ENCODE results near the gene PDZD7. TPM values are rescaled to one million over a fixed set of nuclear protein-coding genes. Genes with fewer than 3 reads are reported as not detected.
A peak's percentile ranks its signal among the peaks of the same experiment; 100 is the strongest.

The PDZD7 gene
- total RNA-seq, 1 experiment from 2014 or later, result 1.8 TPM

DNA sequence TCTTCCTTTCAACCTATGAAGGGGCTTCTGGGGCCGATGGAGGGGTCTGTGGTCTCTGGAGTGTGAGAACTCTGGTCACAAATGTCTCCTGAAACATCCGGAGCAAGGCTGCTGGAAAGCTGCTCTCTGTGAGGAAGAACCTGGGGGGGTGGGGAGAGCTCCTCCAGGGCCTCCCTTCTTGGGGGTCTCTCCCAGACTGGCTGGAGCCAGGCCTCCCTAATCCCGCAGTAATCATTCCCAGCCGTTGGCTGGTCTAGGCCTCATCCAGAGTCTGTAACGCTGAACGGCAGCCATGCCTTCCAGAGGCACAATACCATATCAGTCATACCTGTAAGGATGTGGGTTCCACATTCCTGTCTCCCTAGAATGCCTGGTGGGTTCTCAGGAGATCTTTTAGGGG lies 35.7 kb downstream of the PDZD7 start:
- POLR2A ChIA-PET, result no interaction called here
- BruUV-seq (replicated peaks), result no TSS peak
- no peak for DNase-seq (ENCODE audit: low read depth, low spot score)

GRCh38 chr10:100993986-100994708 lies 36.8 kb downstream of the PDZD7 start:
- in situ Hi-C loops (cut with HindIII; ENCODE audit: low pct_unique_long_range_greater_than_20kb, low sequenced_read_pairs) (no loop called here), intact Hi-C loops (cut with micrococcal nuclease; ENCODE audit: unreplicated experiment) (loop anchor here (1.0 kb wide), 1 partner anchor 20 kb away; no protein-coding TSS in a partner anchor)
- DNase-seq (ENCODE audit: low read depth, low spot score) (no peak), ATAC-seq (no peak)
- TSS peak; percentile 74 for BruUV-seq (replicated peaks)
- Histone ChIP-seq H3K36me3 (ENCODE audit: control insufficient read depth, insufficient read depth, low read length) (peaks cover 25% of the 10 kb centered on the region), H3K4me1 (ENCODE audit: control insufficient read depth, insufficient read depth, low read length) (peaks cover 34% of the 10 kb centered on the region), H3K4me3 (ENCODE audit: low read depth in 2 of 2, low read length in 2 of 2) (no peak overlapping the region), H3K27me3 (ENCODE audit: control insufficient read depth, insufficient read depth, low read length) (no peaks in the 10 kb centered on the region), H3K9me3 (ENCODE audit: control insufficient read depth, insufficient read depth, low read depth, low read length) (no peaks in the 10 kb centered on the region), H3K27ac (ENCODE audit: low read length) (peak overlapping the region; percentile 40)
- ChIA-PET POLR2A (no interaction called here), CTCF (interaction anchor here (0.6 to 1.2 kb wide), 3 partner anchors 17 to 64 kb away, joined by 4 to 7 read pairs (median 6); no protein-coding TSS in a partner anchor)
- TF ChIP-seq SIN3A (IDR thresholded peaks at IDR 0.05; ENCODE audit: borderline replicate concordance, insufficient read depth, low read depth, low read length), result no peak
- TF ChIP-seq CTCF (IDR thresholded peaks at IDR 0.05), result peak; percentile 92
- 0 out of 2 replicates have a peak, but pooled peaks have one; percentile 14 for TF ChIP-seq POLR2AphosphoS5 (IDR thresholded peaks at IDR 0.05; ENCODE audit: low read depth, low read length)

More for the DNA sequence above, 35.7 kb downstream of the PDZD7 start:
- H3K36me3 ChIP-seq (ENCODE audit: control insufficient read depth, insufficient read depth, low read length), result peaks cover 14% of the 10 kb centered on the region
- CTCF ChIA-PET, result interaction anchor here (1.5 kb wide), 1 partner anchor 16 kb away, joined by 6 read pairs; no protein-coding TSS in a partner anchor
- no peak for TF ChIP-seq SIN3A (IDR thresholded peaks at IDR 0.05; ENCODE audit: borderline replicate concordance, insufficient read depth, low read depth, low read length)
- TF ChIP-seq, protein P1, sequence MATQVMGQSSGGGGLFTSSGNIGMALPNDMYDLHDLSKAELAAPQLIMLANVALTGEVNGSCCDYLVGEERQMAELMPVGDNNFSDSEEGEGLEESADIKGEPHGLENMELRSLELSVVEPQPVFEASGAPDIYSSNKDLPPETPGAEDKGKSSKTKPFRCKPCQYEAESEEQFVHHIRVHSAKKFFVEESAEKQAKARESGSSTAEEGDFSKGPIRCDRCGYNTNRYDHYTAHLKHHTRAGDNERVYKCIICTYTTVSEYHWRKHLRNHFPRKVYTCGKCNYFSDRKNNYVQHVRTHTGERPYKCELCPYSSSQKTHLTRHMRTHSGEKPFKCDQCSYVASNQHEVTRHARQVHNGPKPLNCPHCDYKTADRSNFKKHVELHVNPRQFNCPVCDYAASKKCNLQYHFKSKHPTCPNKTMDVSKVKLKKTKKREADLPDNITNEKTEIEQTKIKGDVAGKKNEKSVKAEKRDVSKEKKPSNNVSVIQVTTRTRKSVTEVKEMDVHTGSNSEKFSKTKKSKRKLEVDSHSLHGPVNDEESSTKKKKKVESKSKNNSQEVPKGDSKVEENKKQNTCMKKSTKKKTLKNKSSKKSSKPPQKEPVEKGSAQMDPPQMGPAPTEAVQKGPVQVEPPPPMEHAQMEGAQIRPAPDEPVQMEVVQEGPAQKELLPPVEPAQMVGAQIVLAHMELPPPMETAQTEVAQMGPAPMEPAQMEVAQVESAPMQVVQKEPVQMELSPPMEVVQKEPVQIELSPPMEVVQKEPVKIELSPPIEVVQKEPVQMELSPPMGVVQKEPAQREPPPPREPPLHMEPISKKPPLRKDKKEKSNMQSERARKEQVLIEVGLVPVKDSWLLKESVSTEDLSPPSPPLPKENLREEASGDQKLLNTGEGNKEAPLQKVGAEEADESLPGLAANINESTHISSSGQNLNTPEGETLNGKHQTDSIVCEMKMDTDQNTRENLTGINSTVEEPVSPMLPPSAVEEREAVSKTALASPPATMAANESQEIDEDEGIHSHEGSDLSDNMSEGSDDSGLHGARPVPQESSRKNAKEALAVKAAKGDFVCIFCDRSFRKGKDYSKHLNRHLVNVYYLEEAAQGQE (IDR thresholded peaks at IDR 0.05; ENCODE audit: insufficient read depth in 1 of 2, low read depth in 2 of 2, low read length in 1 of 2), result no peak
- no peak for TF ChIP-seq TCF7L2 (IDR thresholded peaks at IDR 0.05; ENCODE audit: low read depth, low read length)
- TF ChIP-seq CTCF (IDR thresholded peaks at IDR 0.05), result no peak
- no peak for TF ChIP-seq POLR2AphosphoS5 (IDR thresholded peaks at IDR 0.05; ENCODE audit: low read depth, low read length)
- H3K9me3 ChIP-seq (ENCODE audit: control insufficient read depth, insufficient read depth, low read depth, low read length), result no peaks in the 10 kb centered on the region
- no peaks in the 10 kb centered on the region for H3K27me3 ChIP-seq (ENCODE audit: control insufficient read depth, insufficient read depth, low read length)
- H3K4me1 ChIP-seq (ENCODE audit: control insufficient read depth, insufficient read depth, low read length), result peaks cover 26% of the 10 kb centered on the region
- in situ Hi-C loops (cut with HindIII; ENCODE audit: low pct_unique_long_range_greater_than_20kb, low sequenced_read_pairs) (no loop called here), intact Hi-C loops (cut with micrococcal nuclease; ENCODE audit: unreplicated experiment) (no loop called here)
- H3K4me3 ChIP-seq (ENCODE audit: low read depth in 2 of 2, low read length in 2 of 2), result no peak overlapping the region
- ATAC-seq, result no peak
- H3K27ac ChIP-seq (ENCODE audit: low read length), result no peak overlapping the region; the same call in none of the 2 replicates
